Tibial artery (tissue), 4 donors: Measurements from ENCODE around the gene KNG1.

Experiments
- DNase-seq, 2 donors: peaks; one replicate each; pipeline ENCODE4 v3.0.0-alpha.2; 2019
- H3K27ac ChIP-seq, 2 donors: fragments of 200-600 bp; sonication (generic) in 1 of 2; 1 replicate in 1 of 2; 2 replicates in 1 of 2; pipeline ENCODE4 v1.5.1; 2018 to 2019; ENCODE audit warnings: mild to moderate bottlenecking in 1 of 2
- H3K27me3 ChIP-seq, 2 donors: fragments of 200-600 bp; sonication (generic) in 1 of 2; one replicate each; pipeline versions ENCODE4 v1.5.1 to v1.6.0; 2016 to 2019
- H3K36me3 ChIP-seq, 3 donors: fragments of 200-600 bp; sonication (generic) in 2 of 3; one replicate each; pipeline ENCODE4 v1.5.1; 2016 to 2019; ENCODE audit warnings: mild to moderate bottlenecking in 2 of 3
- H3K4me1 ChIP-seq, 4 donors: fragments of 200-600 bp; sonication (generic) in 2 of 4; 1 replicate in 3 of 4; 2 replicates in 1 of 4; pipeline ENCODE4 v1.5.1; 2016 to 2019
- H3K4me3 ChIP-seq, 2 donors: fragments of 200-600 bp; sonication (generic) in 1 of 2; 1 replicate in 1 of 2; 2 replicates in 1 of 2; pipeline ENCODE4 v1.5.1; 2018 to 2019; ENCODE audit warnings: mild to moderate bottlenecking in 2 of 2
- H3K9me3 ChIP-seq, 3 donors: fragments of 200-600 bp; sonication (generic) in 1 of 3; one replicate each; pipeline ENCODE4 v1.5.1; 2016 to 2019
- CTCF ChIP-seq, 2 experiments: fragments of 200-600 bp in 1 of 2; fragments of 450-650 bp in 1 of 2; IDR thresholded peaks; one replicate each; pipeline ENCODE4 v1.5.1; 2017 to 2019; ENCODE audit warnings: antibody characterized with exemption in 2 of 2, mild to moderate bottlenecking in 1 of 2, moderate library complexity in 1 of 2
- intact Hi-C: fragments of 100-400 bp; cut with DNase I; formaldehyde crosslinking; loops from one replicate; pipeline ENCODE4 v1.15.0; 2023; ENCODE audit warnings: low total_unique reads

The KNG1 gene

GRCh38 chr3:186713499-186713898, 3.7 kb upstream of the KNG1 start:
- no peaks in the 10 kb centered on the region for H3K27me3 ChIP-seq
- TF ChIP-seq CTCF (IDR thresholded peaks at IDR 0.05), result no peak
- no peaks in the 10 kb centered on the region for H3K4me1 ChIP-seq
- no peaks in the 10 kb centered on the region for H3K36me3 ChIP-seq
- intact Hi-C loops, result no loop called here
- no peak overlapping the region for H3K27ac ChIP-seq
- no peak for DNase-seq
- H3K4me3 ChIP-seq, result no peak overlapping the region
- no peaks in the 10 kb centered on the region for H3K9me3 ChIP-seq

- Histone ChIP-seq H3K4me3 (no peak overlapping the region), H3K4me1 (no peaks in the 10 kb centered on the region), H3K9me3 (no peaks in the 10 kb centered on the region), H3K27me3 (no peaks in the 10 kb centered on the region), H3K27ac (no peak overlapping the region), H3K36me3 (no peaks in the 10 kb centered on the region)
- TF ChIP-seq CTCF (IDR thresholded peaks at IDR 0.05), result no peak
- intact Hi-C loops, result no loop called here
- DNase-seq, result no peak
Observed at GRCh38 chr3:186719945-186720739, 3.0 kb downstream of the KNG1 start.

- intact Hi-C loops, result no loop called here
- DNase-seq, result no peak
- Histone ChIP-seq H3K36me3 (no peaks in the 10 kb centered on the region), H3K4me3 (no peak overlapping the region), H3K27me3 (no peaks in the 10 kb centered on the region), H3K27ac (no peak overlapping the region), H3K4me1 (no peaks in the 10 kb centered on the region), H3K9me3 (no peaks in the 10 kb centered on the region)
- no peak for TF ChIP-seq CTCF (IDR thresholded peaks at IDR 0.05)
Observed at GRCh38 chr3:186722457-186722856, 5.3 kb downstream of the KNG1 start.

- Histone ChIP-seq H3K4me1 (no peaks in the 10 kb centered on the region), H3K9me3 (no peaks in the 10 kb centered on the region), H3K27me3 (no peaks in the 10 kb centered on the region), H3K4me3 (no peak overlapping the region), H3K27ac (no peak overlapping the region), H3K36me3 (no peaks in the 10 kb centered on the region)
- no peak for DNase-seq
- TF ChIP-seq CTCF (IDR thresholded peaks at IDR 0.05), result no peak
- intact Hi-C loops, result no loop called here
Observed at GRCh38 chr3:186724911-186725310, 7.8 kb downstream of the KNG1 start.

GRCh38 chr3:186732169-186732766, 15.1 kb downstream of the KNG1 start:
- Histone ChIP-seq H3K36me3 (no peaks in the 10 kb centered on the region), H3K9me3 (no peaks in the 10 kb centered on the region), H3K27me3 (peaks cover 0 to 4% of the 10 kb centered on the region in 2 donors), H3K4me3 (no peak overlapping the region), H3K4me1 (no peaks in the 10 kb centered on the region), H3K27ac (no peak overlapping the region)
- intact Hi-C loops, result no loop called here
- no peak for DNase-seq
- TF ChIP-seq CTCF (IDR thresholded peaks at IDR 0.05), result no peak
